Peyer's patch (tissue), 4 donors: Measurements from ENCODE around the gene PVALB. TPM values are rescaled to one million over a fixed set of nuclear protein-coding genes. Genes with fewer than 3 reads are reported as not detected.

ENCODE experiments used
- DNase-seq, 3 donors: peaks; one replicate each; pipeline ENCODE4 v3.0.0-alpha.2; 2017 to 2019
- H3K27ac ChIP-seq, 4 donors: fragments of 200-600 bp; sonication (generic); one replicate each; pipeline ENCODE4 v1.5.1; 2016 to 2019
- H3K27me3 ChIP-seq, 2 donors: fragments of 200-600 bp; sonication (generic); one replicate each; pipeline ENCODE4 v1.5.1; 2019
- H3K36me3 ChIP-seq, 3 donors: fragments of 200-600 bp; sonication (generic); one replicate each; pipeline ENCODE4 v1.5.1; 2016 to 2019
- H3K4me1 ChIP-seq, 4 donors: fragments of 200-600 bp; sonication (generic); one replicate each; pipeline ENCODE4 v1.5.1; 2016 to 2019
- H3K4me3 ChIP-seq, 4 donors: fragments of 200-600 bp; sonication (generic); 1 replicate in 3 of 4; 2 replicates in 1 of 4; pipeline ENCODE4 v1.5.1; 2016 to 2019; ENCODE audit warnings: mild to moderate bottlenecking in 1 of 4
- H3K9me3 ChIP-seq, 4 donors: fragments of 200-600 bp; sonication (generic); one replicate each; pipeline ENCODE4 v1.5.1; 2016 to 2019; ENCODE audit warnings: mild to moderate bottlenecking in 1 of 4
- POLR2A ChIP-seq, 2 donors: fragments of 450-650 bp; IDR thresholded peaks; one replicate each; pipeline ENCODE4 v1.5.1; 2017; ENCODE audit warnings: antibody characterized with exemption in 2 of 2, mild to moderate bottlenecking in 2 of 2, moderate library complexity in 2 of 2
- total RNA-seq, 4 donors: library from RNA; depleted of rRNA; stranded (reverse); fragments of >200 nt; gene quantifications; one replicate each; pipeline ENCODE4 v1.1.0, GENCODE V29; 2016
- TF ChIP-seq, protein P1 (sequence below), 6 experiments: fragments of 450-650 bp in 4 of 6; fragments of 200-600 bp in 2 of 6; sonication (generic) in 1 of 6; IDR thresholded peaks; one replicate each; pipeline ENCODE4 v1.5.1; 2017 to 2019; ENCODE audit warnings: antibody characterized with exemption in 6 of 6, mild to moderate bottlenecking in 3 of 6, moderate library complexity in 1 of 6

The PVALB gene
- total RNA-seq, 4 donors from 2014 or later, result not detected

DNA sequence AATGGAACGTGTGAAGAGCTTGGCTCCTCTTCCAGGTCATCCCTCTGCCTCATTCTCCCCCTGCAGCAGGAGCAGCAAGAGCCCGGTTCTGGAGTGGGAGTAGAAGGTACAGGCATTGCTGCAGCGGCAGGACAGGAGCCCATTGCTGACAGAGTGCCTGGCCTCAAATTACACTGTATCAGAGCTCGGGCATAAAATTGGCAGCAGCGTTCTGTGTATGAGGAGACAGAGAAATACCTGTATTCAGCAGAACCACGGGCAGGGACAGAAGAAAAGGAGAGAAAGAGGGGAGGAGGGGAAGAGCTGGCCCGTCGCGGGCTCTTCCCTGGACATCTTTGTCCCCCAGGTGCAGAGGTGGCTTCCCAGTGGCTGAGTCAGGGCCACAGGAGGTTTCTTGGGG, 41.3 kb upstream of the PVALB start:
- DNase-seq, result no peak
- no peak overlapping the region for H3K27ac ChIP-seq
- H3K27me3 ChIP-seq, result no peaks in the 10 kb centered on the region
- H3K4me3 ChIP-seq, result no peak overlapping the region
- no peaks in the 10 kb centered on the region for H3K9me3 ChIP-seq
- no peaks in the 10 kb centered on the region for H3K36me3 ChIP-seq
- TF ChIP-seq, protein P1, sequence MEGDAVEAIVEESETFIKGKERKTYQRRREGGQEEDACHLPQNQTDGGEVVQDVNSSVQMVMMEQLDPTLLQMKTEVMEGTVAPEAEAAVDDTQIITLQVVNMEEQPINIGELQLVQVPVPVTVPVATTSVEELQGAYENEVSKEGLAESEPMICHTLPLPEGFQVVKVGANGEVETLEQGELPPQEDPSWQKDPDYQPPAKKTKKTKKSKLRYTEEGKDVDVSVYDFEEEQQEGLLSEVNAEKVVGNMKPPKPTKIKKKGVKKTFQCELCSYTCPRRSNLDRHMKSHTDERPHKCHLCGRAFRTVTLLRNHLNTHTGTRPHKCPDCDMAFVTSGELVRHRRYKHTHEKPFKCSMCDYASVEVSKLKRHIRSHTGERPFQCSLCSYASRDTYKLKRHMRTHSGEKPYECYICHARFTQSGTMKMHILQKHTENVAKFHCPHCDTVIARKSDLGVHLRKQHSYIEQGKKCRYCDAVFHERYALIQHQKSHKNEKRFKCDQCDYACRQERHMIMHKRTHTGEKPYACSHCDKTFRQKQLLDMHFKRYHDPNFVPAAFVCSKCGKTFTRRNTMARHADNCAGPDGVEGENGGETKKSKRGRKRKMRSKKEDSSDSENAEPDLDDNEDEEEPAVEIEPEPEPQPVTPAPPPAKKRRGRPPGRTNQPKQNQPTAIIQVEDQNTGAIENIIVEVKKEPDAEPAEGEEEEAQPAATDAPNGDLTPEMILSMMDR (IDR thresholded peaks at IDR 0.05), result no peak
- TF ChIP-seq POLR2A (IDR thresholded peaks at IDR 0.05), result no peak
- no peaks in the 10 kb centered on the region for H3K4me1 ChIP-seq

DNA sequence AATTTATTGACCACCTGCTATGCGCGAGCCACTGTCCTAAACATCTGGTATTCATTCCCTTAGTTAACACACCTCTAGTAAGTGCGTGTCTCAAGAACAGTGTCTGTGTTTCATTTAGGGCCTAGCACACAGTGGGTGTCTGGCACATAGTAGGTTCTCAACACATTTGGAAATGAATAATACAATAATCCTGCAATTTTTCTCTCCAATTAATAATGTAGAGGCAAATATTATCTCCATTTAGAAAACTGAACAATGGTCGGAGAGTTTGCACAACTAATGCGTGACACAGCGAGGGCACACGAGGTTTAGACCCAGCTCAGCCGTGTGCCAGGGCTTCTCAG, 39.9 kb upstream of the PVALB start:
- Histone ChIP-seq H3K4me3 (peak overlapping the region in 1 of 4 donors; percentile 10), H3K4me1 (no peaks in the 10 kb centered on the region), H3K27me3 (no peaks in the 10 kb centered on the region), H3K9me3 (no peaks in the 10 kb centered on the region), H3K36me3 (no peaks in the 10 kb centered on the region), H3K27ac (no peak overlapping the region)
- DNase-seq, result no peak
- TF ChIP-seq, protein P1 (IDR thresholded peaks at IDR 0.05), result no peak
- TF ChIP-seq POLR2A (IDR thresholded peaks at IDR 0.05), result no peak

DNA sequence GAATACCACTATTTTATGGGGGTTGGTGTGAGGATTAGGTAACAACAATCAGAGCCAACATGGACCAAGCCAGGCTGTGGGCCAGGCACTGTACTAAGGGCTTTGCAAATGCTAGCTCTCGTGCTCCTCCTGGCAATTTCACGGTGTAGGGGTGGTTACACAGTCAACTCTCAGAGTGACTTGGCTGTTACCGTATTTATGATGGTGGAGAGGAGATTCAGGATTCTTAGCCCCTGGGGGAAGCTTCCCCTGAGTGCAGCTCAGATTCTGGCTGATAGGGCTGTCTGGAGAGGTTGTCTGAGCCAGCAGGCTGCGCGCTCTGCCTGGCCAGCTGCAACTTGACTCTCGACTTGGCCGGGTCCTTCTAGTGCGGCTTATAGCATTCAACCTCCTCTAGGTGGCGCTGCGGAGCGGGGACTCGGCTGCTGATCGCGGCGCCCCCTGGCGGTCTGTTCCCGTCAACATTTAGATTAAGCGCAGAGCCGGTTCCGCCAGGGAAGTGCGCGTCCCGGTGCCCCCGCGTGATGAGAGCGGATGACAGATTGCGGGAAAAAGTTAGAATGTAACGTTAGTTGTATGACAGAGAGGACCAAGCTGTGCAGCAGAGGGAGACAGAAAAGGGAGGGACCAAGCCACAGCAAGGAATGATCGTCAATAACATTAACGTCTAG, 39.4 kb upstream of the PVALB start:
- no peaks in the 10 kb centered on the region for H3K4me1 ChIP-seq
- DNase-seq, result peak; percentile 88 to 95 (median 95)
- H3K9me3 ChIP-seq, result no peaks in the 10 kb centered on the region
- H3K4me3 ChIP-seq, result peak overlapping the region in 1 of 4 donors; percentile 10
- no peaks in the 10 kb centered on the region for H3K36me3 ChIP-seq
- H3K27ac ChIP-seq, result no peak overlapping the region
- no peak for TF ChIP-seq POLR2A (IDR thresholded peaks at IDR 0.05)
- TF ChIP-seq, protein P1 (IDR thresholded peaks at IDR 0.05), result peak; percentile 100
- H3K27me3 ChIP-seq, result no peaks in the 10 kb centered on the region

DNA sequence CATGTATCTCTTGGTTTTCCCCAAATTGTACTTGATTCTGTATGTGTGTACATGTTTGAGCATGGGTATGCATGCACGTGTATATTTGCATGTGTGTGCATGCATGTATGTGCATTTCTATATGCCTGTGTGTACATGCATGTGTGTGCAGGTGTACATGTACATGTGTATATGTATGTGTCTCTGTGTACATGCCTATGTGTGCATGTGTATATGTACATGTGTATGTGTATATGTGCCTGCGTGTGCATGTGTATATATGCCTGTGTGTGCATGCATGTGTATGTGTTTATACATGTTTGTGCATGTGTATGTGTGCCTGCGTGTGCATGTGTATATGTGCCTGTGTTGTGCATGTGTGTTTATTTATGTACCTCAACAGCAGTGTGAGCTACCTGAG, 38.6 kb upstream of the PVALB start:
- Histone ChIP-seq H3K27me3 (no peaks in the 10 kb centered on the region), H3K27ac (no peak overlapping the region), H3K4me3 (no peak overlapping the region), H3K9me3 (no peaks in the 10 kb centered on the region), H3K36me3 (no peaks in the 10 kb centered on the region), H3K4me1 (no peaks in the 10 kb centered on the region)
- TF ChIP-seq, protein P1 (IDR thresholded peaks at IDR 0.05), result no peak
- no peak for TF ChIP-seq POLR2A (IDR thresholded peaks at IDR 0.05)
- no peak for DNase-seq

DNA sequence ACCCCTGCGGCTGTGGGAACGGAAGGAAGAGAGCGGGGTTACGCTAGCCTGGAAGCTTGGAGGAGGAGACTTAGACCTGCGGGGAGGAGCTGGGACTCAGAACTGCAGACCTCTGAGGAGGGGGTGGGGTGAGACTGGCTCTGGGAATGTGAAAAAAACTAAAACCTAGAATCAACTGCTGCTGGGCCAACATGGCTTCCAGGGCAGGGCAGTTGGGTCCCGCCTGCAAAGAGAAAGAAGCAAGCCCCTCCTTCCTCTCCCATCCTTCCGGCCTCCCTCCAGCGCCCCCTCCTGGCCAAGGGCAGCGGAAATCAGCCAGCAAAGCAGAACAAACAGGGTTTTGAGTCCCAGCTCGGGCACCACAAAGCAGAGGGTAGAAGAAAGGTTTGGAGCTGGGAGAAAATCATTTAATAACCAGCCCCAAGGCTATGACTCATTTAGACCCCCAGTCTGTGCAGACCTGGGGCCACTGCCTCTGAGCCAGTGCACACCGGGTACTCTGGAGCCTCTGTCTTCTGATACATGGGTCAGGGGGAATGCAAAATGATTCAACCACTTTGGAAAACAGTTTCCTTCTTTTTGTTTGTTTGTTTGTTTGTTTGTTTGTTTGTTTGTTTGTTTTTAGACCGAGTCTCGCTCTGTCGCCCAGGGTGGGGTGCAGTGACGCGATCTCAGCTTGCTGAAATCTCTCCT, 36.7 kb upstream of the PVALB start:
- DNase-seq, result peak in 2 of 3 donors; percentile 66 to 84
- TF ChIP-seq, protein P1 (IDR thresholded peaks at IDR 0.05), result peak in 5 of 6 experiments; percentile 26 to 56 (median 40)
- no peak for TF ChIP-seq POLR2A (IDR thresholded peaks at IDR 0.05)
- peak overlapping the region in 1 of 4 donors; percentile 8 for H3K27ac ChIP-seq

More for the DNA sequence above, 36.7 kb upstream of the PVALB start:
- Histone ChIP-seq H3K4me3 (peak overlapping the region in 1 of 4 donors; percentile 14), H3K4me1 (no peaks in the 10 kb centered on the region), H3K9me3 (no peaks in the 10 kb centered on the region), H3K27me3 (no peaks in the 10 kb centered on the region), H3K36me3 (no peaks in the 10 kb centered on the region)
